DLD1 (cell line): ENCODE results near the gene CFAP100.

Experiments used
- in situ Hi-C: cut with HindIII; loops from 2 replicates; pipeline ENCODE4 v1.10.0; 2017; ENCODE audit warnings: low sequenced_read_pairs

The CFAP100 gene

DNA sequence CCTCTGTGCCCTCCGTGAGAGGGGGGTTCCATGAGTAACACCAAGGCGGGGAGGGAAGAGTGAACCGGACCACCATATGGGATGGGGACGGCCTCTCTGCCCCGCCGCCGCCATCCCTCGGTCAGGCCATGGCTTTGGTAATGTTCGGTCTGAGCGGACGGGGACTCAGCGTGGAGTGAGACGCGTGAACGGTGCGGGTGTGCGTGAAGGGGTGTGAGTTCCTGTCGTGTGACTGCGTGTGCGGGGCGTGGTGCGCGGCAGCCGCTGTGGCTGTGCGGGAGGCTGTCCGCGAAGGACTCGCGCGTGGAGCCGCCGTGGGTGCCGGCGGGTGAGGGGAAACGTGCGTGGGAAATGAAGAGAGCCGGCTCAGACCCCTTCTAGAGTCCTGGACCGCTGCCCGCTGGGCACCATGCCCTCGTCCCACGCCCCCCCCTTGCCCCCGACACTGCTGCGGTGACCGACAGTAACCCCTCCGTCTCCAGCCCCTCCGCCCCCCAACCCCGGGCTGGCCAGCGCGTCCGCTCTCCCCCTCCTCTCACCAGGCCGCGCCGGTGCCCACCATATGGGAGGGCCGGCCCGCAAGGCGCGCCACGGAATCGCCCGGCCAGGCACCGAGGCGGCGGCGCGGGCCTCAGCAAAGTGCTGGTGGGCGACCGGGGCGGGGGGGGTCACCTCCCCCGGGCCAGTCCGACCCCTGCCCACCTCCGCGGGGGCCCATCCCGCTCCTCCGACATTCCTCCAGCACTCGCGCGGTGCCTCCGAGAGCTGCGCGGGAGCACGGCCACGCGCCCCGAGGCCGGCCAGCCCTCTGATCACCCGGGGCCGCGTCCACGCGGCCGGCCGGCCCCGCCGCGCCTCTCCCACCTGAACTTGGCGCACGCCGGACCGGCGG is 38.1 kb upstream of the CFAP100 start:
- in situ Hi-C loops = no loop called here

DNA sequence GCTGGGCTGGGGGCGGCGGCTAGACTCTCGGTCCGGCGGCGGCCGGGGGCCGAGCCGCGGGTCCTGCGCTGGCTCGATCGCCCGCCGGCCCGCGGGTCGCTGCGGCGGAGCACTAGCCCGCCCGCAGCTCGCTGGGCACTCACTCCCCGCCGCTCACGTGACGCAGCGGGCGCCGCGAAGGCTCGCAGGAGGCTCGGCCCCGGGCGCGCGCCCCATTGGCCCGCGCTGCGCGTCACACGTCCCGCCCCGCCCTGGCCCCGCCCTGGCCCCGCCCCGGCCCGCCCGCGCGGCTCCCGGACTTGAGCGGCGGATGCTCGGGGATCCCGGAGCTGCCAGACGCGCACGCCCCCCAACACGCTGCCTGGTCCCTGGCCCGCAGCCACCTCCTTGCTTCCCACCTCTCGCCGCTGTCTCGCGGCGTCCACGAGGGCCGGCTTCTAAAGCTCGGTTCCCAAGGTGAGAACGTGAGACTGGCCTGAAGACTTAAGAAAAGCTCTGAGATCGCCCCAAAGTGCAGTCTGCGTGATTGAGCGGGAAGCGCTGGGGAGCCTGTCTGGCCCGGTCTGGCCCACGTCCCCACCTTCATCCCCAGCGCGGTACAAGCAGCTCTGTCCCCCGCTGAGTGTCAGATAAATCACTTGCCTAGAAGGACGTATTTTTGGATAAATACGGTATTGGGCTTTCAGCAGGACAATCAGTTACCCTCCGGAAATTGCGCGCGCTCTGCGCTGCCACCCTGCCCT is 37.2 kb upstream of the CFAP100 start, which contains the start of gene KLF15:
Gene KLF15, minus strand, starts transcription at position 114 of the 743 bp plus-strand sequence. CDS start 4,486 bp downstream, outside the sequence.
- in situ Hi-C loops = no loop called here

DNA sequence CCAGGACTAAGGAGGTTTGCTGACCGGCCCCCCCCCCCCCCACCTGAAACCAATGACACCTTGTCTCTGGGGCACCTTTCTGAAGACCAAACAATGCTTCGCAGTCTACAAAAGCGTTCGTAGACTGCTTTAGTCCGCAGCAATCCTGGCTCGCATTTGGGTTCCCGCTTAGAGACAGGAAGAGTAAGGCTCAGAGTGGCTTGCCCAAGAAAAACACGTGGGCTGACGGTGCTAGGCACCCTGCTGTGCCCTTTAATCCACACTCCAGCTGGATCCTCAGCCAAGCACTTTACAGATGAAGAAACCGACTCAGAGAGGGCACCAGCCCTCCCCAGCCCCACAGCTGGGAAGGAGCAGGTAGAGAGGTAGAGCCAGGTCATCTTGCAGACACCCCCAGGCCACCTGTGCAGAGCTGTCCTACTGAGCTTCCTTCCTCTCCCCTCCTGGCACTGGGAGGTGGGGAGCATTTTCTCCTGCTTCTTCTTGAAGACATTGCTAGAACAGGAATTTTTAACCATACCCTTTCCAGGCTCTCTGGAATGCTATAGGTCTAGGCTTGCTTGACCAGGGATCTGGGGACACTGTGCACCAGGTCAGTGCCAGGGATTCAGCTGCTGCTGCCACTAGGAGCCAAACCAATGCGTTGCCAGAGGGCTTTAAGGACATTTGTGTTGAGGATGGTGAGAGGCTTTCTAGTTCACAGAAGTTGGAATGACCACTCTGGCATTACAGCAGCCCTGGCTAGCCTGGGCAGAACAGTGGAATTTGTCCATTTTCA is 36.5 kb upstream of the CFAP100 start:
- in situ Hi-C loops = no loop called here

DNA sequence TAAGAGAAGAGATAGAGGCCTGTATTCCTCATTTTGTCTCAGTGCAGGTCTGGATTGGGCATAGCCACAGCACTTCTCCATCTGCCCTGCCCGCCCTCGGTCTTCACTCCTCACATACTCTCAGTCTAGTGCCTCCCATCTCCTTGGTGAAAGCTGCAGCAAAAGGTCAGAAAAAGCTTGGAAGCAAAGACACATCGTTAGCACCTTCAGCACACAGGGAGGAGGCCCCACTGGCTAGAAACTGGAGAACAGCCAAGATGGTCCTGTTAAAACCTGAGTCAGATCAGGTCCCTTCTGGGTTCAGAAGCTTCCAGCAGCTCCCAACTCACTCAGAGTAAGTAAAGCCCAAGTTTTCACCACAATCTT is 35.9 kb upstream of the CFAP100 start:
- in situ Hi-C loops = no loop called here

DNA sequence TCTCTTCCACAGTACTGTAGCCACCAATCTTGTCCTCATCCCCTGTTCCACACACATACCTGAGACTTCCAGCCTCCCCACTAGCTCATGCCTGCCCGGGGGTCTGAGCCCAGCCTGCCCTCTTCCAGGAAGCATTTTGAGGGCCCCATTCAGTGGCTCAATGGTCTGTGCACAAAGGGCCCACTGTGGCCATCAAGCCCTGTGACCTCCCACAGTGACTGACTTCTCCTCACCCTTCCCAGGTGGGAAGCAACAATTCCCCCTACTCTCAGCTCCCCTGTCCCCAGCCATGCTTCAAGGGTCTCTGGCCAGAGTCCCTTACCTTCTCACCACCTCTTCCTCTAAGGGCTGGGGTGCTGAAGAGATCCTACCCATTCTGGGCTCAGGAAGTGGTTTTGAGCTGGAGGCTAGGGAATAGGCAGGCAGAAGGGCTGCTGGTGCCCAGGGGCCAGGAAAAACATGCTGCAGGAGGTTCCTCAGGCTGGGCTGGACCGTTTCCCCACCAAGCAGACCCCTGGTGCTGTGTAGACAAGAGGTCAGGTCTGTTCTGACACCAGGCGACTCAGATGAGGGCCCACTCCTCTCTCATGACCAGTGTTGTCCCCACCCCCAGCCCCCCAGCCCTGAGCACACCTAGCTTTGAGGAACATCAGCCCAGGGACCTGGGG is 34.5 kb upstream of the CFAP100 start:
- in situ Hi-C loops = loop anchor here (10.0 kb wide), 1 partner anchor 225 kb away; no protein-coding TSS in a partner anchor

DNA sequence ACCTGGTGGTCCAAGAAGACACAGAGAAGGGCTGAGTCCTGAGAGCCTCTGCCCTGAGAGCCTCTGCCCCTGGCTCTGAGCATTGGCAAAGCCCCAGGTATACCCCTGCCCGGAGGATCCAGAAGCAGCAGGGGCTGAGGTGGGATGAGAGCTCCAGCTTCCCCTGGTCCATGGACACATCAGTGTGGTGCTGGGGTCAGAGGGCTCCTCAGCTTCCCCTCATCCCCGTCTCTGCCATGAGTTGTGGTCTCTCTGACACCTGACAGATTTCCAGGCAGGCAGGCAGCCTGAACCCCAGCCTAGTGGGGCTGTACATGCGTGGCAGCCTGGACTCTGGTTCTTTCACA is 34.0 kb upstream of the CFAP100 start:
- in situ Hi-C loops = loop anchor here (10.0 kb wide), 1 partner anchor 226 kb away; no protein-coding TSS in a partner anchor

DNA sequence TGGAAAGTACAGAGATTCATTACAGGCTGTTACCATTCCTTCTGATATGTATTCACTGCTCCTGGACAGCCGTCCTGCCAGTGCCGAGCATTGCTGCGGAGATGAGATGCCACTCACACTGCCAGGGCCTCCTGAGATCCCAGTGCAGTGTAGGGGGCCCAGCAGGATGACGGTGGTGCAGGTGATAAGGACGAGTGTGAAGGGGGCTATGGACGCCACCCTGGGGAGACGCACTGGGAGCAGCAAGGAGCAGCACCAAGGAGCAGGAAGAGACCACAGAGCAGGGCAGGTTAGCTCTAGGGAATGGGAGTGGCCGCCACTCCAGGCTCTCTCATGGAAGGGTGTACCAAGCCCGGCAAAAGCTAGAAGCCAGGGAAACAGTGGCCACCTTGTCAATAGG is 33.5 kb upstream of the CFAP100 start:
- in situ Hi-C loops = loop anchor here (10.0 kb wide), 1 partner anchor 226 kb away; no protein-coding TSS in a partner anchor

DNA sequence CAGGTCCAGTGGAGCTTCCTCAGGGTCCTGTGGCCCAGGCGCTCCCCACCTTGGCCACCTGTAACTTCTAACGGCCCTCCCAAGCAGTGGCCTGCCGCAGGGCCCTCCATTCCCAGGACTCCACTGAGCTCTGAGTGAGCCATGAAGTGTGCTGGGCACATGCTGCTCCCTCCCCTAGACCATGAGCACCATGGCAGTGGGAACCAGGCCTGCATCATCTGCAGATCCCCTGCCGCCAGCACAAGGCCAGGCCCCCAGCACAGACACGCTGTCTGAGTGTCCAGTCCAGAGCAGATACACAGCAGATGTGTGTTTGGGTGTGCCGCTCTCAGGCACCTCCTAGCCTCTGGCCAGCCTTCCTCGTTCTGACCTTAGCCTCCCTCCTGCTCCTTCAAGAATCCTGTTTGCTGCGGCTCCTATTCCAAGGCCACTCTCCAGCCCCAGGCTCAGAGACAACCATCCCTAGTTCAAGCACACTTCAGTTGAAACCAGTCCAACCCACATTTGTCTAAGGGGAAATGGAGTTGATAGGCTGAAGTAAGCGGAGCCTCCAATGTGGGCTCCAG is 30.5 kb upstream of the CFAP100 start:
- in situ Hi-C loops = loop anchor here (10.0 kb wide), 1 partner anchor 229 kb away; no protein-coding TSS in a partner anchor

DNA sequence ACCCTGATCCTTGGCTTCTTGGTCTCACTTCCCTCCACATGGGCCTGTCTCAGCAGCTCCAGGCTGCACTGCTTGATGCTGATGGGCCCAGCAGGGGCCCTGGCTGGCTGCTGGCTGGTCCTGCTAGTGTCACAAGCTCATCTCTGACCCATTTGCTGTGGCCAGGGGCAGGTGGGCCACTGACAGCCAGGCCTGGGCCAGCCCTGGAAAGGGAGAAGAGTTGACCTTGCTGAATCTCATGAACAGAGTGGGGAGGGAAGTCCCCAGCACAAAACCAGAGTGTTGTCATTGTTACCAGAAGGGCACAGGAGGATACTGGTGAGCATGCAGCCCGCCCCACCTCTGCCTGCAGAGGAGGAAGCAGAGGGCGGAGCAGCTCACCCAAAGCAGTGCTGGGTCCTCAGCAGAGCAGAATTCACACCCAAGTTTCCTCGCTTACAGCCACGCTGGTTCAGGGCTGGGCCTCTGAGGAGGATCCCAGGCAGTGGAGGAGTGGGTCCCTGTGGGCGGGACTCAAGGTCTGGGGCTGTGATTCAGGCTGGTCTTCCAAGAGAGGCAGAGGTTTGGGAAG is 29.9 kb upstream of the CFAP100 start:
- in situ Hi-C loops = loop anchor here (10.0 kb wide), 1 partner anchor 230 kb away; no protein-coding TSS in a partner anchor

DNA sequence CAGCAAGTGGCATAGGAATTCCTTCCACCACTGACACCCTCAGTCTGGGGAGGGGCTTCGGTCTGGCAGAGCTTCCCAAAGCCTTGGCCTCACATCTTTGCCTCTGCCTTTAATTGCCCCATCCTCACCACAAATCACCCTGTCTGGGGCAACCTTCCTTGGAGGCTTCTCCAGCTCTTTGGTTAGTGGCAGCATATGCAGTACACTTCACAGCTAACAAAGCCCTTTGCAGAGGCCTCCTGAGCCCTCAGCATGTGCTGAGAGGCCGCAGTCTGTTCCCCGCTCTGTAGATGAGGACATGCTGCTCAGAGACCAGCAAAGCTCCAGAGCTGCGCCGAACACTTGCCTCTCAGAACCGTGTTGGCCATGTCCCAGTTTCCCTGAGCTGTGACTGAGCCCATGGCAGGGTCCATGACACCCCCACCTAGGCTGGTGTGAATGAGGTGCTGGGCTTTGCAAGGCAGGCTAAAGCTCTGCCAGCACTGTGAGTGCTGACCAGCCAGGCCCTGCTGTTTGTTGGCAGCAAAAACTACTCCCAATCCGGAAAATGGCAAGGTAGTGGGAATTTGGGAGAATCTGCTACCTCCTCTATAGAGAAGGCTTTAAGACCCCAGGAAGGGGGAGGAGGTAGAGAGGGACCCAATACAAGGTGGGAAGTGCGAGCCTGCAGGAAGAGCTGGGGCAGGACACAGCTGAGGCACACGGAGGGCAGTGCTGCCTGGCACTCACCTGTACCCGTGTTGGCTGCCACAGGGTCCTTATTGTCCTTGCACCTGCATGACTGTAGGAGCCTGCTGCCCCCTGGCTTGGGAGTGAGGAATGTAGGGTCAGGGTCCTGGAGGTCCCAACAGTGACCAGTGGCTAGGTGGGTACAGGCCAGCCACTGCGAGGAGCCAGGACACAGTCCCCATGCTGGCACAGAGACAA is 29.1 kb upstream of the CFAP100 start:
- in situ Hi-C loops = loop anchor here (10.0 kb wide), 1 partner anchor 231 kb away; no protein-coding TSS in a partner anchor

DNA sequence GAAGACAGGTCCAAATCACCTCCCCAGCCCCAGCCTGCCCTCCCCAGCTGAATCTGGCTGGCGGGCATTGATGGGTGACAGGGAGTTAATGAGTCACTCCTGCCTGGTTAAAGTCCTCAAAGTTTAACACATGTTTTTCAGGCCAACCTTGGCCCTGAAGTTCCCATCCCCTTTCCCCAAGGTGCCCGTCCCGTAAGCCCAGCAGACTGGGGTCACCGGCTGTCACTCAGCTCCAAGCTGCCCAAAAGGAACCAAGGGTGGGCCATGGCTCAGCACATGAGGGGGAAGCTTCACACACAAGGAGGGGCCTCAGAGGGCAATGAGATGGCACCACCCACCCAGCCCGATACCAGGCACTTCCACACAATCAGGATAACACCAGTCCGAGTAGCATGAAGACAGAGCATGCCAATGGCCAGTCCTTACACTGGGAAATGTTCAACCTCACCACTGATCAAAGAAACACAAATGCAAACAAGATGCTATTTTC is 27.3 kb upstream of the CFAP100 start:
- in situ Hi-C loops = loop anchor here (10.0 kb wide), 1 partner anchor 233 kb away; no protein-coding TSS in a partner anchor

DNA sequence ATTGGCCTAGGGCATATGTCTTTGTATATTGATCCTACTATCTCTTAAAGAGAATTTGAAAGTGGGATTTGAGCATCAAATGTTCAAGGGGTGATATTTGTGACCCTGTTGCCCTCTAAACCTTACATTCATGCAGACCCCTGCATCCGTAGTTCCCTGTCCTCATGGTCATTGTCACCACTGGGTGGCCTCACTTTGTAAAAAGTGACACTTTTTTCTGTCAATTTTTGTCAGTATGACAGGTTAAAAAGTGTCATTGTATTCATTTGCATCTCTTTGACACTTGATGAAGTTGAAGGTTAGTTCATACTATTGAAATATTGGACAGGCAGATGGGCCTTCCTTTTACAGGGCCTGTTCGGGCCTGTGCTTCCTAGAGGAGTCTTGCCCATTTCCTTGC is 25.2 kb upstream of the CFAP100 start:
- in situ Hi-C loops = loop anchor here (10.0 kb wide), 1 partner anchor 235 kb away; no protein-coding TSS in a partner anchor

DNA sequence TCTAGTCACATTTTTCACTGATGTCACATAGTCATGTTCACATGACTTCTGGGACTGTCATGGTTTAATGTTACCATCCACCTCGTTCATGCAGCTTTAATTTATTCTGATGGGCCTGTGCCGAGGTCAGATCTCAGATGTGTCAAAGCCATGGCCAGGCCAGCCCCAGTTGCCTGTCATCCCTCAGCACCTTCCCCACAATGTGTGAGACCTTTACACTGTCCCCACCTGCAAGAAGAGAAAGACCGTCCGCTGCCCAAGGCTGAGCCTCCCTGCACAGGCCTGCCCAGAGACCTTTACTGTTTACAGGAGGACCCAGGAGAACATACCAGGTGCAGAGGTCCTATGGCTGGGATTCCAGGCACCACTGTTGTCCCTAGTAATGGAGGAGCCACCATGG is 24.7 kb upstream of the CFAP100 start:
- in situ Hi-C loops = no loop called here

DNA sequence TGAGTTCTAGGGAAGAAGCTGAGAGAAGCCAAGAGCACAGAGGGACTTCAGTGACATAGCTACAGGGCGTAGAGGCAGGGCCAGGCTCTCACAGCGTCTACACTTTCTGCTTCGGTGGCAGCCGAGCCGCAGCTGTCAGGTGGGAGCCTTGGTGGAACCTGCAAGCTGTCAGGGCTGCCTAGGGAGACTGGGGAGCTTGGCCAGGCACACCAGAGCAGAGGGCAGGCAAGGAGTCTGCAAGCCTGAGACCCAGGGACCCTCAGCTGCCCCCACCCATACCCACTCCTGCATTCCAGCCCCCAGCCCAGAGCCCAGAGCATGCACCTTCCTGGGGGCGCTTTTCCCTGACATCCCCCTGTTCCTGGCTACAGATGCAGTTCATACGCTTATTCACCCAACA is 24.1 kb upstream of the CFAP100 start:
- in situ Hi-C loops = no loop called here

DNA sequence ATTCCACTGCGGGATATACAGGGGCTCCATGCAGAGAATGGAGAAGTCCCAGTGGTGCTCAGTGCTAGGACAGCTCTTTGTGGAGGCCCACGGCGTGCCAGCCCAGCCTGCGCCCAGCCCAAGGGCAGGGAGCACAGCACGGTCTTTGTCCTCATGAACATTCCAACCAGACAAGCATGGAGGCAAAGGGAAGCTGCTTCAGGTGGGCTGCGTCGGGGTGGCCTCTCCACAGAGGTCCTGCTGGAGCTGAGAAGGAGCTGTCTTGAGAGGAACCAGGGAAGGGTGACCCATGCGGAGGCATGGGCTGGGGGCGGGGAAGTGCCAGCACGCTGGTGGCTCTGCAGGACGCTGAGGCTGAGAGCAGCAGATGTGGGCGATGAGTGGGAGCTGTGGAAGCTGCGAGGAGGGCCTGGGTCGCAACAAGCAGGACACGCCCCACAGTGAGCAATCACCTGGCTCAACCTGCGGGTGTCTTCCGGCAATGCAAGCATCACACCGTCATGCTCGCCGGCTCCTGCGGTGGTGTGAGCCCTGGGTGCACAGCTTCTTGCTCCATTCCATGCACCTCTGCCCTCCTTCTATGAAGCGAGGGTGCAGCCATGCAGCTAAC is 23.5 kb upstream of the CFAP100 start:
- in situ Hi-C loops = no loop called here

DNA sequence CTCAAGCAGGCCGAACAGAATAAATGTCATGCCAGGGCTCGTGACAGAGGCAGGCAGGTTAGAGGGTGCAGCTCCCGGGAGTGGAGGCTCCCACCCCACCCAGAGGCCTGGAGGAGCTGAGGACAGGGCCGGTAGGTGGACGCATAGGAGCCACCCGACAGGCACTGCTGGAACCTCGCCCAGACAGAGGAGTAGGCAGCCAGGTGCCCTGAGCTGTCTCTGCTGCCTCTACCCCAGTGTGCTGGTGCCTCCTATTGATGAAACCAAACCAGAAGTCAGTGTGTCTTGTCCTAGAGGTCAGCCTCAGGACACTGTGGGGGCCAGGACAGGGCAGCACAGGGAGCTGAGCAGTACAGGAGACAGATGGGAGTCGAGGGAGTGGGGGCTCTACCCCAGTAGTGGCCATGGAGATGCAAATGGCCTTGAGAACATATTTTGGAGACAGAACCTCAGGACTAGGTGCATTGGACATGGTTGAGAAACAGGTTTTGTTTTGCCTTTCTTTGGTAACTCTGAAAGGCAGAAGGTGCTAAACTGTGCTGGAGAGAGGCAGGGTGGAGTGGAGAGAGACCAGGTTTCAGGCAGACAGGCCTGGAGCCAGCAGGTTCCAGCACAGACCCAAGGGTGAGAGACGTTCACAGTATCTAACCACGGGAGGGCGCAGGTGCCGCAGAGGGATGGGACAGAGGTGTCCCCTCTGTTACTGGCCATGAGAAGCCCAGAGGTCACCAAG is 22.1 kb upstream of the CFAP100 start:
- in situ Hi-C loops = no loop called here

DNA sequence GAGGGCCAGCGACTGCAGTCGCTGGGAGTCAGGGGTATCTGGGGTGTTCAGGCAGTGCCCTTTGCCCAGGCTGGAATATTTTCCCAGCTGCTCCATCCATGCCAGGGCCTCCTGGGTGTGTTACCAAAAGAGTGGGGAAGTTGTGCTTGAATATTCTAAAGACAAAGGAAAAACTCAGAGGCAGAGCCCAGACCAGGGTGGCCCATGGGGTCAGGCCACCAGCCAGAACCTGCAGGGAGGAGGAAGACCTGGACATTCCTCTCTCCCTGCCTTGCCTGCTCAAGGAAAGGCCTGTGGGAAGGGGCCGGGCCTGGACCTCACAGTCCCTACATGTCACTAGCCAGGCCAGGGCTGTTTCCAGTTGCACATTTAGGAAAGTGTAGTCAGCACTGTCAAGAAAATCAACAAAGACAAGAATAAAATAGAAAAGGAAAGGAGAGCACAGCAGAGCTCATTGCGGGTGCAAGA is 21.5 kb upstream of the CFAP100 start:
- in situ Hi-C loops = no loop called here
